HepG2 (cell line): ENCODE data around the gene LYPLA2. TPM values are rescaled to one million over a fixed set of nuclear protein-coding genes. Genes with fewer than 3 reads are reported as not detected.

Experiments used
- ATAC-seq: fragments of 200-7000 bp; cut with Tn5 transposase; 3 replicates; pipeline ENCODE4 v1.9.1; 2020; ENCODE audit warnings: mild to moderate bottlenecking, moderate library complexity
- BruUV-seq: library from RNA; stranded (reverse); fragments of 400-500 nt; replicated peaks from 2 replicates; lab custom pipeline; 2021; lab: Mats Ljungman, UMichigan
- CTCF ChIA-PET: fragments of 300-600 bp; formaldehyde crosslinking; extraction: SDS; loops from one replicate; lab custom pipeline; 2021; ENCODE audit warnings: low total read pairs, inconsistent platforms, low intra/inter-chr PET ratio; lab: Yijun Ruan, JAX
- POLR2A ChIA-PET: fragments of 350-600 bp; sonication (Branson Sonifier 250); formaldehyde crosslinking; loops from one replicate; lab custom pipeline; 2020; ENCODE audit warnings: antibody characterized with exemption, inconsistent platforms; lab: Yijun Ruan, JAX
- DNase-seq: peaks from one replicate; pipeline ENCODE4 v3.0.0-alpha.2; 2015; ENCODE audit warnings: low spot score
- FAIRE-seq: peaks from 3 replicates; lab custom pipeline; 2011; peaks lifted over from hg19 to GRCh38; lab: Jason Lieb, UNC
- H2AFZ ChIP-seq: one replicate; pipeline ENCODE4 v1.6.1; 2011; ENCODE audit warnings: low read length, inconsistent platforms
- H3K27ac ChIP-seq: fragments of 300-600 bp; 3 replicates; pipeline ENCODE4 v1.8.0; 2011; ENCODE audit warnings: mixed run types, mild to moderate bottlenecking, mixed read lengths, low read length, inconsistent platforms; ENCODE audit not compliant: insufficient read depth; ENCODE audit errors: extremely low read length
- H3K27me3 ChIP-seq, 2 experiments: fragments of 200-600 bp in 1 of 2; 2 replicates in 1 of 2; 3 replicates in 1 of 2; pipeline versions ENCODE4 v1.6.0 to v1.8.0; 2011; ENCODE audit warnings: low read length in 2 of 2, mild to moderate bottlenecking in 2 of 2, moderate library complexity in 2 of 2, inconsistent platforms in 1 of 2; ENCODE audit not compliant: insufficient read depth in 2 of 2, control insufficient read depth in 1 of 2
- H3K36me3 ChIP-seq, 2 experiments: fragments of 200-600 bp in 1 of 2; replicated peaks in 1 of 2; 2 replicates in 1 of 2; 3 replicates in 1 of 2; pipeline versions ENCODE4 v1.5.1 to v1.8.0; 2011; ENCODE audit warnings: low read length in 2 of 2, inconsistent platforms in 1 of 2; ENCODE audit not compliant: insufficient read depth in 2 of 2, control insufficient read depth in 1 of 2
- H3K4me1 ChIP-seq: 2 replicates; pipeline ENCODE4 v1.5.1; 2012; ENCODE audit warnings: low read length, inconsistent platforms; ENCODE audit not compliant: insufficient read depth
- H3K4me2 ChIP-seq: 2 replicates; pipeline ENCODE4 v1.6.0; 2011; ENCODE audit warnings: low read depth, low read length, inconsistent platforms
- H3K4me3 ChIP-seq, 3 experiments: fragments of 200-600 bp in 1 of 3; sonication (generic), shearing (Covaris generic) in 1 of 3; replicated peaks in 1 of 3; 2 replicates each; pipeline ENCODE4 v1.5.1; 2011 to 2016; ENCODE audit warnings: low read length in 3 of 3, inconsistent platforms in 2 of 3, low read depth in 2 of 3, mild to moderate bottlenecking in 2 of 3, control low read depth in 1 of 3, mixed read lengths in 1 of 3; ENCODE audit not compliant: insufficient read depth in 1 of 3
- H3K79me2 ChIP-seq: one replicate; pipeline ENCODE4 v1.6.1; 2011; ENCODE audit warnings: low read length, inconsistent platforms; ENCODE audit not compliant: insufficient read depth
- H3K9ac ChIP-seq: 2 replicates; pipeline ENCODE4 v1.6.0; 2011; ENCODE audit warnings: mild to moderate bottlenecking, low read depth, low read length, inconsistent platforms; ENCODE audit not compliant: insufficient read depth
- H3K9me3 ChIP-seq: 2 replicates; pipeline ENCODE4 v1.5.1; 2012; ENCODE audit warnings: mild to moderate bottlenecking, low read length
- H4K20me1 ChIP-seq: 2 replicates; pipeline ENCODE4 v1.6.0; 2011; ENCODE audit warnings: inconsistent platforms, mild to moderate bottlenecking, low read length, moderate library complexity; ENCODE audit not compliant: insufficient read depth
- FOSL2 ChIP-seq: sonication (generic); formaldehyde crosslinking; IDR thresholded peaks from 2 replicates; pipeline ENCODE4 v1.4.0; 2020; ENCODE audit warnings: missing genetic modification reagents
- KDM2A ChIP-seq: sonication (generic); formaldehyde crosslinking; IDR thresholded peaks from 2 replicates; pipeline ENCODE4 v1.4.0; 2020; ENCODE audit warnings: low read depth, missing genetic modification reagents, borderline replicate concordance
- MXD3 ChIP-seq: IDR thresholded peaks from 2 replicates; pipeline ENCODE4 v1.6.1; 2016; ENCODE audit warnings: mild to moderate bottlenecking, missing biosample characterization, missing genetic modification reagents
- POLR2A ChIP-seq, 2 experiments: IDR thresholded peaks; 2 replicates each; pipeline ENCODE4 v1.6.1; 2011; ENCODE audit warnings: low read depth in 2 of 2, low read length in 2 of 2, mild to moderate bottlenecking in 1 of 2, moderate library complexity in 1 of 2; ENCODE audit not compliant: insufficient read depth in 1 of 2
- STAG1 ChIP-seq: sonication (generic); formaldehyde crosslinking; IDR thresholded peaks from 2 replicates; pipeline ENCODE4 v1.4.0; 2020; ENCODE audit warnings: missing genetic modification reagents
- ZBTB1 ChIP-seq: sonication (generic); formaldehyde crosslinking; IDR thresholded peaks from 2 replicates; pipeline ENCODE4 v1.4.0; 2020; ENCODE audit warnings: missing genetic modification reagents, borderline replicate concordance
- ZBTB33 ChIP-seq: sonication (generic); formaldehyde crosslinking; IDR thresholded peaks from 2 replicates; pipeline ENCODE4 v1.4.0; 2020; ENCODE audit warnings: missing genetic modification reagents
- ZNF207 ChIP-seq: fragments of 450-650 bp; IDR thresholded peaks from 2 replicates; pipeline ENCODE4 v1.6.1; 2016; ENCODE audit warnings: antibody characterized with exemption, borderline replicate concordance
- WGBS: methylation state at CpG from one replicate; pipeline ENCODE4 v1.1.6; 2017; ENCODE audit warnings: low lambda C conversion rate; 5-methylcytosine and 5-hydroxymethylcytosine counted together
- in situ Hi-C: cut with HindIII; loops from 2 replicates; pipeline ENCODE4 v1.10.0; 2017; ENCODE audit warnings: low pct_unique_long_range_greater_than_20kb; ENCODE audit not compliant: extremely low pct_ligation_motif_present
- intact Hi-C: fragments of 100-400 bp; cut with micrococcal nuclease; formaldehyde crosslinking; loops from one replicate; pipeline ENCODE4 v1.10.0; 2022; ENCODE audit not compliant: unreplicated experiment
- polyA plus RNA-seq, 8 experiments: library from polyadenylated mRNA; depleted of rRNA in 3 of 8; stranded (reverse) in 7 of 8; unstranded in 1 of 8; fragments of >200 nt; fragmentation: Illumina TruSeq in 4 of 8; extraction: Trizol in 4 of 8; gene quantifications; 2 replicates each; pipeline versions ENCODE4 v1.2.1 to v1.2.3, GENCODE V29; 2011 to 2016; ENCODE audit warnings: low read depth in 4 of 8, missing spikeins in 1 of 8, mixed read lengths in 1 of 8; ENCODE audit not compliant: insufficient read depth in 1 of 8
- total RNA-seq, 5 experiments: library from RNA; depleted of rRNA; stranded (reverse); fragments of >200 nt; fragmentation: Illumina TruSeq; extraction: Trizol; gene quantifications; 2 replicates each; pipeline ENCODE4 v1.2.3, GENCODE V29; 2016; ENCODE audit warnings: low read depth in 1 of 5
- TF ChIP-seq, protein P1 (sequence below): sonication (generic); formaldehyde crosslinking; IDR thresholded peaks from 2 replicates; pipeline ENCODE4 v1.5.0; 2020; ENCODE audit warnings: mild to moderate bottlenecking, missing genetic modification reagents, moderate library complexity
- TF ChIP-seq, protein P2 (sequence below): sonication (generic); formaldehyde crosslinking; IDR thresholded peaks from 2 replicates; pipeline ENCODE4 v1.9.0; 2022; ENCODE audit warnings: missing genetic modification reagents, mild to moderate bottlenecking, borderline replicate concordance

The LYPLA2 gene
- total and polyA plus RNA-seq, 2 of the 13 experiments (the other 11 are each of a cell fraction or from before 2014, with no cell fraction given): 72.1 to 73.2 TPM

DNA sequence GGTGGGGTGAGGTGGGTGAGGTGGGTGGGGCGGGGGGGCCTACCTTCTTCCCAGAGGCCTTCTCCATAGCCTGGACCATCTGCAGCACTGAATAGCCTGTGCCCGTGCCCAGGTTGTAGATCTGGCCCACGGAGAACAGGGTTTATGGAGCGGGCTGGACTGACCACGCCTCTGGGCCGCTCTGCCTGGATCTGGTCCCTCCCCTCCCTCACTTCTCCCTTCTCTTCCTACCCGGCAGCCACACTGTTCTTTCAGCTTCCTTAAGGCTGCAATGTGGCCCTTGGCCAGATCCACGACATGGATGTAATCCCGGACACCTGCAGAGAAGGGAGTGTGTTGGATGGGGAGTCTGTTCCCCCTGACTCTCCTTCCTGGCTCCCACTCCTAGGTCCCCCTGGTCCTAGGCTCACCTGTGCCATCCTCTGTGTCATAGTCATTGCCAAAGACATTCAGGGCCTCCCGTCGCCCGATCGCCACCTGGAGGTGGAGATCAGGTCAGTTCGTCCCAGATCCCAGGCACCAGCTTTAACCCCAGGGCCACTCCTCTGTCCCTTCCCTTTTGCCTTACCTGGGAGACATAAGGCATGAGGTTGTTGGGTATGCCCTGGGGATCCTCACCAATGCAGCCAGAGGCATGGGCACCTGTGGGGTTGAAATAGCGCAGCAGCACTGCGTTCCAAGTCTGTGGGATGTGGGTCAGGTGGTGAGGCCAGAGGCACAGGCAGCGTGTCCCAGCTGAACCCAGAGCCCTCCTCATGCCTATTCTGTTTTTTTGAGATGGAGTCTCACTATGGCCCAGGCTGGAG is 5.7 kb downstream of the LYPLA2 start:
- intact Hi-C loops: no loop called here

More for the DNA sequence above, 5.7 kb downstream of the LYPLA2 start:
- H3K4me1 ChIP-seq: peaks cover 40% of the 10 kb centered on the region
- POLR2A ChIA-PET: interaction anchor here (10.9 kb wide), 1 partner anchor 19 kb away, joined by 154 read pairs; the partner anchor contains the start of gene PITHD1
- peaks cover 26% of the 10 kb centered on the region for H3K79me2 ChIP-seq
- H3K27me3 ChIP-seq: no peaks in the 10 kb centered on the region; a peak in 1 of 5 replicates
- H3K36me3 ChIP-seq: peaks cover 16 to 44% of the 10 kb centered on the region in 2 experiments; a peak in 4 of 5 replicates
- peak; percentile 11; the same call in 1 of the 2 replicates for TF ChIP-seq STAG1 (CRISPR knock-in tag)
- TF ChIP-seq POLR2A (IDR thresholded peaks at IDR 0.05; ENCODE audit: insufficient read depth in 1 of 2, low read depth in 2 of 2, low read length in 2 of 2): 0 out of 4 replicates have a peak, but pooled peaks of 1 of the 2 experiments have one; percentile 33
- 0 out of 2 replicates have a peak, but pooled peaks have one; percentile 14 for TF ChIP-seq KDM2A (CRISPR knock-in tag)
- TF ChIP-seq, protein P1, sequence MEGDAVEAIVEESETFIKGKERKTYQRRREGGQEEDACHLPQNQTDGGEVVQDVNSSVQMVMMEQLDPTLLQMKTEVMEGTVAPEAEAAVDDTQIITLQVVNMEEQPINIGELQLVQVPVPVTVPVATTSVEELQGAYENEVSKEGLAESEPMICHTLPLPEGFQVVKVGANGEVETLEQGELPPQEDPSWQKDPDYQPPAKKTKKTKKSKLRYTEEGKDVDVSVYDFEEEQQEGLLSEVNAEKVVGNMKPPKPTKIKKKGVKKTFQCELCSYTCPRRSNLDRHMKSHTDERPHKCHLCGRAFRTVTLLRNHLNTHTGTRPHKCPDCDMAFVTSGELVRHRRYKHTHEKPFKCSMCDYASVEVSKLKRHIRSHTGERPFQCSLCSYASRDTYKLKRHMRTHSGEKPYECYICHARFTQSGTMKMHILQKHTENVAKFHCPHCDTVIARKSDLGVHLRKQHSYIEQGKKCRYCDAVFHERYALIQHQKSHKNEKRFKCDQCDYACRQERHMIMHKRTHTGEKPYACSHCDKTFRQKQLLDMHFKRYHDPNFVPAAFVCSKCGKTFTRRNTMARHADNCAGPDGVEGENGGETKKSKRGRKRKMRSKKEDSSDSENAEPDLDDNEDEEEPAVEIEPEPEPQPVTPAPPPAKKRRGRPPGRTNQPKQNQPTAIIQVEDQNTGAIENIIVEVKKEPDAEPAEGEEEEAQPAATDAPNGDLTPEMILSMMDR (CRISPR knock-in tag): peak; percentile 41; the same call in 1 of the 2 replicates
- TF ChIP-seq ZBTB1: no peak
- no peak for TF ChIP-seq FOSL2 (CRISPR knock-in tag)
- peak; percentile 95 for TF ChIP-seq ZBTB33 (CRISPR knock-in tag)
- TF ChIP-seq ZNF207: no peak
- TF ChIP-seq, protein P2, sequence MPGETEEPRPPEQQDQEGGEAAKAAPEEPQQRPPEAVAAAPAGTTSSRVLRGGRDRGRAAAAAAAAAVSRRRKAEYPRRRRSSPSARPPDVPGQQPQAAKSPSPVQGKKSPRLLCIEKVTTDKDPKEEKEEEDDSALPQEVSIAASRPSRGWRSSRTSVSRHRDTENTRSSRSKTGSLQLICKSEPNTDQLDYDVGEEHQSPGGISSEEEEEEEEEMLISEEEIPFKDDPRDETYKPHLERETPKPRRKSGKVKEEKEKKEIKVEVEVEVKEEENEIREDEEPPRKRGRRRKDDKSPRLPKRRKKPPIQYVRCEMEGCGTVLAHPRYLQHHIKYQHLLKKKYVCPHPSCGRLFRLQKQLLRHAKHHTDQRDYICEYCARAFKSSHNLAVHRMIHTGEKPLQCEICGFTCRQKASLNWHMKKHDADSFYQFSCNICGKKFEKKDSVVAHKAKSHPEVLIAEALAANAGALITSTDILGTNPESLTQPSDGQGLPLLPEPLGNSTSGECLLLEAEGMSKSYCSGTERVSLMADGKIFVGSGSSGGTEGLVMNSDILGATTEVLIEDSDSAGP (CRISPR knock-in tag): 0 out of 2 replicates have a peak, but pooled peaks have one; percentile 11
- no peak for TF ChIP-seq MXD3 (CRISPR knock-in tag)
- H2AFZ ChIP-seq: no peak overlapping the region
- H3K4me2 ChIP-seq: no peak overlapping the region
- WGBS: 92% methylated on average over 16 of the region's 17 CpGs
- peaks cover 9% of the 10 kb centered on the region; the same call in 1 of the 2 replicates for H4K20me1 ChIP-seq
- H3K9ac ChIP-seq: no peak overlapping the region
- FAIRE-seq (no peak), DNase-seq (no peak), ATAC-seq (no peak)
- no peaks in the 10 kb centered on the region for H3K9me3 ChIP-seq
- in situ Hi-C loops: no loop called here
- CTCF ChIA-PET: interaction anchor here (1.2 kb wide), 1 partner anchor 25 kb away, joined by 4 read pairs; no protein-coding TSS in a partner anchor
- H3K27ac ChIP-seq: no peak overlapping the region
- no TSS peak for BruUV-seq
- H3K4me3 ChIP-seq: no peak overlapping the region
